22Rv1 (cell line): ENCODE results near the gene P2RY2.
"Not testable (repeated sequence)": the region's sequence is repeated elsewhere in the genome, so short reads cannot be mapped to it uniquely, and the experiment has no call there.

ENCODE experiments used
- H3K27ac ChIP-seq: fragments of 450-650 bp; 2 replicates; pipeline ENCODE4 v1.5.1; 2017
- ZFX ChIP-seq: fragments of 450-650 bp; IDR thresholded peaks from 2 replicates; pipeline ENCODE4 v1.6.1; 2017; ENCODE audit warnings: antibody characterized with exemption, borderline replicate concordance
- TF ChIP-seq, protein P1 (sequence below): fragments of 450-650 bp; IDR thresholded peaks from 2 replicates; pipeline ENCODE4 v1.5.1; 2017; ENCODE audit warnings: mild to moderate bottlenecking

P2RY2 gene

DNA sequence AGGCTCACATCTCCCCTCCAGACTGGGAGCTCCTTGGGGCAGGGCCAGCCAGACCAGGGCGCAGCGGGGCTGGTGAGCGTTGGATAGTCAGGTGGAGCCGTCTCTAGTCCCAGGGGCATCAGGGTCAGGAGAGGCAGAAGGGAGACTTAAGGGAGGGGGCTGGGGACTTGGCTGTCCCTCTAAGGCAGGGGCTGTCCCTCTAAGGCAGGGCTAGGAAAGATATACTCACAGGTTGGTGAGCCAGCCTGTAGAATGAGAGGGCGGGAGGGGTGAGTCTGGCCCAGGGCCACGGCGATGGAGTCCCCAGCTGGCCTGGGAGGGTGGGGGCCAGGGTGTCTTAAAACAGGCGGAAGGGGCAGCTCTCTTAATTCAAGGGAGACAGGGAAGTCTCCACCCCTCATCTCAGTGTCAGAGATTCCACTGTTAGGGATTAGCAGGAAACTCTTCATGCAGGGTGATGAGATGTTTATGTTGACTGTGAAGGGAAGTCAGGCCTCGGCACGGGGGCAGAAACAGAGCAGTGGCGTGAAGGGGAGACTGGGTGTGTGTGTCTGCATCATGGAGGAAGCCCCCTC is 11.3 kb downstream of the P2RY2 start:
- H3K27ac ChIP-seq, result no peak overlapping the region
- TF ChIP-seq, protein P1, sequence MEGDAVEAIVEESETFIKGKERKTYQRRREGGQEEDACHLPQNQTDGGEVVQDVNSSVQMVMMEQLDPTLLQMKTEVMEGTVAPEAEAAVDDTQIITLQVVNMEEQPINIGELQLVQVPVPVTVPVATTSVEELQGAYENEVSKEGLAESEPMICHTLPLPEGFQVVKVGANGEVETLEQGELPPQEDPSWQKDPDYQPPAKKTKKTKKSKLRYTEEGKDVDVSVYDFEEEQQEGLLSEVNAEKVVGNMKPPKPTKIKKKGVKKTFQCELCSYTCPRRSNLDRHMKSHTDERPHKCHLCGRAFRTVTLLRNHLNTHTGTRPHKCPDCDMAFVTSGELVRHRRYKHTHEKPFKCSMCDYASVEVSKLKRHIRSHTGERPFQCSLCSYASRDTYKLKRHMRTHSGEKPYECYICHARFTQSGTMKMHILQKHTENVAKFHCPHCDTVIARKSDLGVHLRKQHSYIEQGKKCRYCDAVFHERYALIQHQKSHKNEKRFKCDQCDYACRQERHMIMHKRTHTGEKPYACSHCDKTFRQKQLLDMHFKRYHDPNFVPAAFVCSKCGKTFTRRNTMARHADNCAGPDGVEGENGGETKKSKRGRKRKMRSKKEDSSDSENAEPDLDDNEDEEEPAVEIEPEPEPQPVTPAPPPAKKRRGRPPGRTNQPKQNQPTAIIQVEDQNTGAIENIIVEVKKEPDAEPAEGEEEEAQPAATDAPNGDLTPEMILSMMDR, result no peak
- no peak for TF ChIP-seq ZFX

DNA sequence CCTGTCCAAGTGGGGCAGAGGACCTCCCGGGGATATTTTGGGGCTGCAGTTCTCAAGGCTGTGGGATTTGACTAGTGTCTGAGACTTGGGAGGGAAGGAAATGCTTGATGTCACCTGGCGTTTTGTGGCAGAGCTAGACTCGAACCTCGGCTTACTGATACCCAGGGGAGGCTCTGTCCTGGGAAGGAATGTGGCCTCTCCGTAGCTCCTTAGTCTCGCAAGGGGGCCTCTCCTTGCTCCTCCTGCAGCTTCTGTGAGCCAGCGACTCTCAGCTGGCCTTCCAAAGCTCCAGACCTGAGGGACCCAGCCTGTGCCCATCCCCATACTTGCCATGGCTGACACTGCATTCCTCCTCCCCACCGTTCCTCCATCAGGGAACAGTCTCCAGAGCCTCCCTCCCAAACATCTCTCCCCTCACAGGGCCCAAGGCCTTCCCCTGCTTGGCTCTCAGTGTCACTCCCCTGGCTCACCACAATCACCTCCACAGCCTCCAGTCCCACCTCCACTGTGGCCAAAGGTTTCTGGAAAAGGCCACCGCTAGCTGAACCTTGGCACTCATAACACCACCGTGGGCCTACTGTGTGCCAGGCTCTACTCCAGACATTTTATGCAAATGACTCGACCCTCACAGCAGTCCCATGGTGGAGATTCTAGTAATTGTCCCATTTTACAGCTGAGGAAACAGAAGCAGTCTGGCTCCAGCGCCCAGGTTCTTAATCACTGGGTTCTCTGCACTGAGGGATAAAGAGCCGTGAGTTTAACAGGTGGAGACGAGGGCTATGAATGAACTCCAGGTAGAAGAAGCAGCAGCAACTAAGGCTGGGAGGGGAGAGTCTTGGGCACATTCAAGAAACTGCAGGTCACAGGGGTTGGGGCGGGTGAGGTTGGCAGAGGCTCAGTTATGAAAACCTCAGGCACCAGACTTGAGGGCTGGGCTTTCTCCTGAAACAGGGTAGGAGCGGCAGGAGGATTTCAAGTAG is 12.1 kb downstream of the P2RY2 start:
- TF ChIP-seq, protein P1, result no peak
- TF ChIP-seq ZFX, result no peak

DNA sequence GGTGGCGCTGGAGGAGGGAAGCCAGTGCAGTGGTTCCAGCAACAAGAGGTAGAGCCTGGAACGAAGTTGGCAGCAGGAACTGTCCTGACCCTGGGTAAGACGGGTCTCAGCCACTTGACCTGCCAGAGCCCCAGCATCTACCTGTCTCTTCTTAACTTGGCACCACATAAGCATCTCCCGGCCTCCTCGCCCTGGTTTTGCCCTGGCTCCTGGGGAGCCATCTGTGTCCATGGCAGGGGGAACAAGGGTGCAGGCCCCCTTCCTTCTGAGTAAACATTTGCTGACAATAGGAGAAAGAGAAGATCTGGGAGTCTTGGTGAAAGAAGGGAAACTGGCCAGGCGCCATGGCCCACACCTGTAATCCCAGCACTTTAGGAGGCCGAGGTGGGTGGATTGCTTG is 12.8 kb downstream of the P2RY2 start:
- TF ChIP-seq, protein P1, result no peak
- TF ChIP-seq ZFX, result no peak
- no peak overlapping the region for H3K27ac ChIP-seq

More for the DNA sequence above, 12.1 kb downstream of the P2RY2 start:
- H3K27ac ChIP-seq, result no peak overlapping the region

DNA sequence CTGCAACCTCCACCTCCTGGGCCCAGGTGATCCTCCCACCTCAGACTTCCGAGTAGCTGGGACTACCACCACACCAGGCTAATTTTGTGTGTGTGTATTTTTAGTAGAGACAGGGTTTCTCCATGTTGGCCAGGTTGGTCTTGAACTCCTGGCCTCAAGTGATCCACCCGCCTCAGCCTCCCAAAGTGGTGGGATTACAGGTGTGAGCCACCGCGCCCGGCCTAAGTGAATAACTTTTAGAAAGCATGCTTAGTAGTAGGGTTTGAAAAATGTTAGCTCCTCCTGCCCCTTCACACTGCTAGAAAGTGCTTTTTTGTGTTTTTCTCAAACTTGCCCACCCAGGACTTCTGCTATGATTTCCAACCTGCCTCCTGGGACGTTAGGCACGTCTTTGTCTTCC is 14.4 kb downstream of the P2RY2 start:
- H3K27ac ChIP-seq, result not testable (repeated sequence)

DNA sequence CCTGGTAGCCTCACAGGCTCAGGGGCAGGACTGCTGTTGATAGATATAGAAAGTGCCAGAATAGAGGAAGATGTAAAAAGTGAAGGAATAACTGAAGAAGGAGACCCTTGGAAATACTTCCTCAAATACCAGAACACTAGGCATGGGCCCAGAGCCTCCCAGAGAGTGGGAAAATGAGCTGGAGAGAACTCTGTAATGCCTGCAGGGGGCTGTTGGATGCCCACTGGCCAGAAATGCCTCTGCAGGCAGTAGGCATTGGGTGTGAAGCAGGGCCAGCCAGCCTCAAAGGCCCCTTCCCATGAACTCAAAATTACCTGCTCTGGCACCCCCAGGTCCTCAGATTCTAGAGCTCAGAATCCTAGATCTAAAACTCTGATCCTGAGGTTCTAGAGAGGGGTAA is 15.1 kb downstream of the P2RY2 start:
- H3K27ac ChIP-seq, result no peak overlapping the region
- TF ChIP-seq ZFX, result no peak
- TF ChIP-seq, protein P1, result no peak

DNA sequence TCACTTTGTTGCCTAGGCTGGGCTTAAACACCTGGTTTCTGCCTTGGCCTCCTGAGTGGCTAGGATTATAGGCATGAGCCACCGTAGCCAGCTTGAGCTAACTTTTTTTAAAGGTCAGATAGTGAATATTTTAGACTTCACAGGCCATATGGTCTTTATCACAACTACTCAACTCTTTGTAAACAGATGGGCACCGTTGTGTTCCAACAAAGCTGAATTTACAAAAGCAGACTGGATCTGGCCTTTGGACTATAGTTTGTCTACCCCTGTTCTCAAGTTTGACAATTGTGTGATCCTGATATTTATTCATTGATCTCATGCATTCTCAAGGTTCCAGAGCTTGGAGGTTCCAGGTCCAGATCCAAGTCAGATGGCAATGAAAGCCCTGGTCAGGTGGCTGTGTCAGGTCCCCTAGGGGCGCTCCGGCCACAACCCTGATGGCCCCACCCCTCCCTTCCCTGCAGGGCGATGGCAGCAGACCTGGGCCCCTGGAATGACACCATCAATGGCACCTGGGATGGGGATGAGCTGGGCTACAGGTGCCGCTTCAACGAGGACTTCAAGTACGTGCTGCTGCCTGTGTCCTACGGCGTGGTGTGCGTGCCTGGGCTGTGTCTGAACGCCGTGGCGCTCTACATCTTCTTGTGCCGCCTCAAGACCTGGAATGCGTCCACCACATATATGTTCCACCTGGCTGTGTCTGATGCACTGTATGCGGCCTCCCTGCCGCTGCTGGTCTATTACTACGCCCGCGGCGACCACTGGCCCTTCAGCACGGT is 15.8 kb downstream of the P2RY2 start:
- no peak for TF ChIP-seq ZFX
- TF ChIP-seq, protein P1, result no peak
- no peak overlapping the region for H3K27ac ChIP-seq

DNA sequence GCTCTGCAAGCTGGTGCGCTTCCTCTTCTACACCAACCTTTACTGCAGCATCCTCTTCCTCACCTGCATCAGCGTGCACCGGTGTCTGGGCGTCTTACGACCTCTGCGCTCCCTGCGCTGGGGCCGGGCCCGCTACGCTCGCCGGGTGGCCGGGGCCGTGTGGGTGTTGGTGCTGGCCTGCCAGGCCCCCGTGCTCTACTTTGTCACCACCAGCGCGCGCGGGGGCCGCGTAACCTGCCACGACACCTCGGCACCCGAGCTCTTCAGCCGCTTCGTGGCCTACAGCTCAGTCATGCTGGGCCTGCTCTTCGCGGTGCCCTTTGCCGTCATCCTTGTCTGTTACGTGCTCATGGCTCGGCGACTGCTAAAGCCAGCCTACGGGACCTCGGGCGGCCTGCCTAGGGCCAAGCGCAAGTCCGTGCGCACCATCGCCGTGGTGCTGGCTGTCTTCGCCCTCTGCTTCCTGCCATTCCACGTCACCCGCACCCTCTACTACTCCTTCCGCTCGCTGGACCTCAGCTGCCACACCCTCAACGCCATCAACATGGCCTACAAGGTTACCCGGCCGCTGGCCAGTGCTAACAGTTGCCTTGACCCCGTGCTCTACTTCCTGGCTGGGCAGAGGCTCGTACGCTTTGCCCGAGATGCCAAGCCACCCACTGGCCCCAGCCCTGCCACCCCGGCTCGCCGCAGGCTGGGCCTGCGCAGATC is 16.5 kb downstream of the P2RY2 start:
- H3K27ac ChIP-seq, result no peak overlapping the region
- no peak for TF ChIP-seq ZFX
- TF ChIP-seq, protein P1, result no peak
